Activated CD8-positive, alpha-beta T cell treated with anti-CD3 and anti-CD28 coated beads for 36 hours (primary cell): Measurements from ENCODE around the gene ZSWIM5. TPM values are rescaled to one million over a fixed set of nuclear protein-coding genes. Genes with fewer than 3 reads are reported as not detected.

Experiments used
- ATAC-seq: fragments of 200-7000 bp; cut with Tn5 transposase; one replicate; pipeline ENCODE4 v1.10.0; 2021; ENCODE audit warnings: mild to moderate bottlenecking, moderate library complexity
- CTCF ChIA-PET: fragments of 350-600 bp; sonication (Branson Sonifier 250); formaldehyde crosslinking; loops from one replicate; lab custom pipeline; 2021; ENCODE audit warnings: antibody characterized with exemption; lab: Charles Lee
- POLR2A ChIA-PET: fragments of 350-600 bp; sonication (Branson Sonifier 250); formaldehyde crosslinking; loops from one replicate; lab custom pipeline; 2021; ENCODE audit warnings: antibody characterized with exemption; lab: Charles Lee
- DNase-seq: peaks from one replicate; pipeline ENCODE4 v3.0.0-alpha.2; 2020
- H3K27ac Mint-ChIP-seq: one replicate; pipeline ENCODE4 v1.8.0; 2021; ENCODE audit warnings: mild to moderate bottlenecking, mixed read lengths
- H3K27me3 Mint-ChIP-seq: one replicate; pipeline ENCODE4 v1.8.0; 2021; ENCODE audit warnings: mixed read lengths
- H3K36me3 Mint-ChIP-seq: one replicate; pipeline ENCODE4 v1.8.0; 2021; ENCODE audit warnings: low read depth, mixed read lengths
- H3K4me1 Mint-ChIP-seq: one replicate; pipeline ENCODE4 v1.8.0; 2021; ENCODE audit warnings: low read depth, mixed read lengths
- H3K4me3 Mint-ChIP-seq: one replicate; pipeline ENCODE4 v1.8.0; 2021; ENCODE audit warnings: mild to moderate bottlenecking, moderate library complexity, mixed read lengths
- H3K9me3 Mint-ChIP-seq: one replicate; pipeline ENCODE4 v1.8.0; 2021; ENCODE audit warnings: mixed read lengths
- CTCF ChIP-seq: fragments of 200-600 bp; IDR thresholded peaks from one replicate; pipeline ENCODE4 v1.8.0; 2022; ENCODE audit warnings: antibody characterized with exemption, mild to moderate bottlenecking
- intact Hi-C: fragments of 100-400 bp; cut with micrococcal nuclease; formaldehyde crosslinking; loops from one replicate; pipeline ENCODE4 v1.10.0; 2022
- total RNA-seq, 2 experiments: library from RNA; stranded (reverse); gene quantifications; one replicate each; pipeline ENCODE4 v1.2.3, GENCODE V29; 2021

ZSWIM5 gene
- total RNA-seq, 2 experiments from 2014 or later, result 0.70 to 0.87 TPM

- CTCF ChIA-PET, result no interaction called here
- Mint-ChIP-seq H3K4me1 (peaks cover 18% of the 10 kb centered on the region), H3K36me3 (no peaks in the 10 kb centered on the region), H3K4me3 (no peak overlapping the region), H3K27ac (no peak overlapping the region), H3K27me3 (no peaks in the 10 kb centered on the region), H3K9me3 (no peaks in the 10 kb centered on the region)
- no peak for TF ChIP-seq CTCF
- DNase-seq (no peak), ATAC-seq (no peak)
- intact Hi-C loops, result no loop called here
- POLR2A ChIA-PET, result interaction anchor here (1.1 to 1.6 kb wide), 2 partner anchors 188 to 277 kb away, joined by 4 to 7 read pairs; partner anchors contain the start of gene RNU5D-1
Observed at GRCh38 chr1:45008076-45008475, 198.3 kb downstream of the ZSWIM5 start.

DNA sequence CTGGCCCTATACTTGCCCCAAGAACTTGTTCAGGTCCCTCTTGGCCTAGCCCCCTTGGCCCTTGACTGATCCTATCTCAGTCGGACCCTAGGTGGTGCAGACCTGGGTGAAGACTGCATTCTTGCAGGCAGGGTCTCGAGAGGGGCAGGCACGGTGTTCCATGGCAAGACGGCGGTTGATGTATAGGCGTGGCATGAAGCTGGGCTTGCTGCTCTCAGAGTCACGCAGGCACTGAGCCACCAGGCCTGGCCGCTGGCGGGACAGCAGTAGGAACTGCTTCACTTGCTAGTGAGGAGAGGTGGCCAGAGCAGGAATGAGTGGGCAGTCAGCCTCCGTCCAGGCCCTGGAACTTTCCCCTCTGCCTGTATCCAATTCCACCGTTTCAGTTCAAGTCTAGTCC, 199.1 kb downstream of the ZSWIM5 start:
- ATAC-seq (no peak), DNase-seq (no peak)
- H3K36me3 Mint-ChIP-seq, result peaks cover 6% of the 10 kb centered on the region
- intact Hi-C loops, result no loop called here
- ChIA-PET POLR2A (interaction anchor here (0.8 to 1.6 kb wide), 3 partner anchors 21 to 276 kb away, joined by 3 to 7 read pairs (median 4); partner anchors contain the start of genes EIF2B3 and RNU5D-1), CTCF (no interaction called here)
- no peaks in the 10 kb centered on the region for H3K9me3 Mint-ChIP-seq
- no peak overlapping the region for H3K27ac Mint-ChIP-seq
- no peak overlapping the region for H3K4me3 Mint-ChIP-seq
- no peaks in the 10 kb centered on the region for H3K27me3 Mint-ChIP-seq
- peaks cover 16% of the 10 kb centered on the region for H3K4me1 Mint-ChIP-seq
- TF ChIP-seq CTCF, result no peak

DNA sequence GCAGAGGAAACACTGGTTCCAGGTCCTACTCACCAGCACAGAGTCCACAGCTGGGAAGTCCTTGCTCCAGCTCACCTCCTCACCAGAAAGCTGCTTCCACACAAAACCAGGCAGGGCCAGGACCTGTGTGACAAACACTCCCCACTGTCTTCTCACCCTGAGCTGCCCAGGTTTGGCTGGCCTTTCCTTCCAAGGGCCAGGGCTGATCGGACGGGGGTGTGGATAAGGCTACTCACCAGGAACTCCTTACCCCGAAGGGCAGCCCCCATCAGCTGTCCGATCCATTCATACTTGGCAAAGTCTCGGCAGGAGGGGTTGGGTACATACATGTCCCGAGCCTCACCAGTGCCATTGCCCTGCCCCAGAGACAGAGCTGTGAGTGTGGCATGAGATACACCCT, 200.6 kb downstream of the ZSWIM5 start:
- no peak for ATAC-seq
- intact Hi-C loops, result no loop called here
- DNase-seq, result no peak
- TF ChIP-seq CTCF, result no peak
- H3K36me3 Mint-ChIP-seq, result peaks cover 6% of the 10 kb centered on the region
- no peak overlapping the region for H3K4me3 Mint-ChIP-seq
- H3K27me3 Mint-ChIP-seq, result no peaks in the 10 kb centered on the region
- H3K27ac Mint-ChIP-seq, result no peak overlapping the region
- peaks cover 16% of the 10 kb centered on the region for H3K4me1 Mint-ChIP-seq
- no peaks in the 10 kb centered on the region for H3K9me3 Mint-ChIP-seq
- ChIA-PET CTCF (interaction anchor here (0.6 to 1.2 kb wide), 2 partner anchors 11 to 297 kb away, joined by 3 to 4 read pairs; no protein-coding TSS in a partner anchor), POLR2A (interaction anchor here (1.2 kb wide), 1 partner anchor 298 kb away, joined by 5 read pairs; no protein-coding TSS in a partner anchor)

GRCh38 chr1:45004281-45004920, 202.0 kb downstream of the ZSWIM5 start:
- ChIA-PET CTCF (interaction anchor here (0.7 to 0.9 kb wide), 2 partner anchors 10 kb away, joined by 3 to 4 read pairs; no protein-coding TSS in a partner anchor), POLR2A (interaction anchor here (1.5 kb wide), 1 partner anchor 273 kb away, joined by 6 read pairs; the partner anchor contains the start of gene RNU5D-1)
- H3K27ac Mint-ChIP-seq, result peak overlapping the region; percentile 3
- peaks cover 9% of the 10 kb centered on the region for H3K4me1 Mint-ChIP-seq
- TF ChIP-seq CTCF, result no peak
- DNase-seq, result no peak
- no peaks in the 10 kb centered on the region for H3K27me3 Mint-ChIP-seq
- no peak overlapping the region for H3K4me3 Mint-ChIP-seq
- intact Hi-C loops, result no loop called here
- no peak for ATAC-seq
- no peaks in the 10 kb centered on the region for H3K9me3 Mint-ChIP-seq
- peaks cover 6% of the 10 kb centered on the region for H3K36me3 Mint-ChIP-seq

GRCh38 chr1:45003741-45004140, 202.7 kb downstream of the ZSWIM5 start:
- ChIA-PET POLR2A (interaction anchor here (0.9 to 1.5 kb wide), 2 partner anchors 273 kb away, joined by 4 to 6 read pairs; partner anchors contain the start of gene RNU5D-1), CTCF (interaction anchor here (0.9 kb wide), 1 partner anchor 11 kb away, joined by 3 read pairs; no protein-coding TSS in a partner anchor)

More at GRCh38 chr1:45003741-45004140, 202.7 kb downstream of the ZSWIM5 start:
- intact Hi-C loops, result no loop called here
- Mint-ChIP-seq H3K9me3 (no peaks in the 10 kb centered on the region), H3K4me1 (peaks cover 6% of the 10 kb centered on the region), H3K4me3 (no peak overlapping the region), H3K27me3 (no peaks in the 10 kb centered on the region), H3K27ac (no peak overlapping the region), H3K36me3 (peaks cover 6% of the 10 kb centered on the region)
- no peak for ATAC-seq
- no peak for DNase-seq
- no peak for TF ChIP-seq CTCF
